GF-D8 (cell line): ENCODE results near the gene IGFBP6.

Experiments
- DNase-seq: peaks from one replicate; lab custom pipeline; 2025; lab: John Stamatoyannopoulos, UW

The IGFBP6 gene

GRCh38 chr12:53097564-53098353 is at the start of gene IGFBP6:
IGFBP6 (plus strand) TSS chr12:53097667; CDS start chr12:53097718, 51 bp downstream.
- DNase-seq = no peak

GRCh38 chr12:53048033-53048779 is 49.3 kb upstream of the IGFBP6 start:
- DNase-seq = no peak

GRCh38 chr12:53048780-53049401 is 48.6 kb upstream of the IGFBP6 start:
- no peak for DNase-seq

- DNase-seq = no peak
Observed at GRCh38 chr12:53049571-53050318, 47.7 kb upstream of the IGFBP6 start, which contains the start of gene TNS2. TNS2 (plus strand) TSS chr12:53050065; CDS start chr12:53050186, 121 bp downstream.

- no peak for DNase-seq
Observed at GRCh38 chr12:53050426-53051057, 46.9 kb upstream of the IGFBP6 start.

- DNase-seq = no peak
Observed at GRCh38 chr12:53051058-53051880, 46.2 kb upstream of the IGFBP6 start.

GRCh38 chr12:53051881-53052412 is 45.5 kb upstream of the IGFBP6 start:
- no peak for DNase-seq

GRCh38 chr12:53052419-53053217 is 44.8 kb upstream of the IGFBP6 start:
- DNase-seq = no peak

GRCh38 chr12:53053218-53054111 is 44.0 kb upstream of the IGFBP6 start:
- no peak for DNase-seq

- DNase-seq = no peak
Observed at GRCh38 chr12:53054112-53054878, 43.2 kb upstream of the IGFBP6 start.

GRCh38 chr12:53055471-53056266 is 41.8 kb upstream of the IGFBP6 start:
- DNase-seq = no peak

- no peak for DNase-seq
Observed at GRCh38 chr12:53056296-53056695, 41.2 kb upstream of the IGFBP6 start.

GRCh38 chr12:53056901-53057300 is 40.6 kb upstream of the IGFBP6 start:
- DNase-seq = no peak

- no peak for DNase-seq
Observed at GRCh38 chr12:53057816-53058500, 39.5 kb upstream of the IGFBP6 start.

- DNase-seq = no peak
Observed at GRCh38 chr12:53058674-53059433, 38.6 kb upstream of the IGFBP6 start.
